ENCODE measurements around the gene SLC26A1.

Gene SLC26A1

DNA sequence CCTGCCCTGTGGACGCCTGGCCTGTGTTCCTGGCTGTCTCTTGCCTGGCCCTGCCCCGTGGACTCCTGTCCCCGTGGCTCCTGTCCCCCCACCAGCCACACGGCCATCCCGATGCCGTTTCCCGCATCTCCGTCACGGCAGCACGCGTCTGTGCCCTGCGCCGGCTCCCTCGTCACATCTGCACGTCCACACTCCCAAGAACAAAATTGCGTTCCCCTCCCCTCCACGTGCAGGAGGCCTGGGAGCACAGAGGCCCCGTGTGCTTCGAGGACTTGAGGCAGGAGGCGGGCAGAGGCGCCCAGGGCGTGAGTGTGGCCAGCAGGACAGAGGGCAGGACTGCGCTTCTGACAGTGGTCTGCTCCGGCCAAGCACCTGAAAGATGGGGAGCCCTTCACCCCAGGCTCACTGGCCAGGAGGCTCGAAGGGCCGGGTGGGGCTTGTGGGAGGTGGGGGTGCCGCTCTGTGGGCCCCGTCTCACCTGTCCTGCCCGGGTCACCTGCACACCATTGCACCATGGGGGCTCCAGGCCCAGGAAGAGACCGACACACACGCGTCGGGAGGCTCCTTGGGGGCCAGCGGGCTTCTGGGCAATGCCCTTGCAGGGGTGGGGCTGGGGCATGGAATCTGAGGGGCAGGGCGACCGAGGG is 35.5 kb upstream of the SLC26A1 start:
- in situ Hi-C loops (cut with MboI; ENCODE audit: low sequenced_read_pairs): no loop called here

DNA sequence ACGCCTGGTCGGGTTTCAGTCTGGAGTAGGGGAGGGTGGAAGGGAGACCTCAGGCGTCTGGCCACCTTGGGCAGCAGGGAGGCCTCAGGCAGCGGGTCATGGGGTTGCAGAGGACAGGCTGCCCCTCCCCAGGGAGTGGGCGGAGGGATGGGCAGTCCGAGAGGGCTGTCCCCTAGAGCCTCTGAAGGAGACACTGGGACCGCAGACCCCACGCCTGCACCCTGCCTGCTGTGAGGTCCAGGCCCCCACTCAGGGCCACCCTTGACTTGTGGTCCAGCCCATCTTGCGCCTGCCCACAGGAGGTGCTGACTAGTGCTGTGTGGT is 34.7 kb upstream of the SLC26A1 start:
- in situ Hi-C loops (cut with MboI; ENCODE audit: low sequenced_read_pairs): no loop called here

DNA sequence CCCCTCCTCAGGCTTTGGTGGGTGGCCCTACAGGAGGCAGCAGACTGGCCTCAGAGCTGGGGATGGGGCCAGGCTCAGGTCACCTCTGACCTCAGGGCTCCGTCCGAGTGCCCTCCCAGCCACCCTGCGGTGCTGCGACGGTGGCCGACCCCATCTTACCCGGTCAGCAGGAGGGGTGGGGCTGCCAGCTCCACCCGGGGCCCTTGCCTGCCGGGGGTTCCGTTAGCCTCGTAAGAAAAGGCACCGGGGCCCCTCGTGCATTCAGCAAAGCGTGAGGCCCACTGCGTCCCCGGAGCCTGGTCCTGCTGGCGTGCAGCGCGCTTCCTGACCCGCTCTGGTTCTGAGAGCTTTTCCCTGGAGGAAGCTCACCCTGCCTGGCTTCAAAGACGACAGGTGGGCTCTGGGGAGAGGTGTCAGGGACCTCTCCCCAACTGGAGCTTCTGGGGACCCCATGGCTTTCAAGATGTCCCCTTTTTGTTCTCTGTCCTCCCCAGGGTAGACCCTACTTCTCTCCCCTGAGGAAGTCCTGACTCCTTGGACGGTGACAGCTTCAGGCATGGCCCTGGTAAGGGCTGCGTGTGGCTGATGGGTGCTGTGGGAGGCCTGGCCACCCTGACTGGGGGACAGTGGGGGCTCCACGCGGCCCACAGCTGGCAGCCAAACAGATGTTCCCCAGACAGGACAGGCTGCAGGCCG is 34.2 kb upstream of the SLC26A1 start:
- in situ Hi-C loops (cut with MboI; ENCODE audit: low sequenced_read_pairs): no loop called here

- in situ Hi-C loops (cut with MboI; ENCODE audit: low sequenced_read_pairs): no loop called here
Observed at GRCh38 chr4:1026115-1026514, 32.9 kb upstream of the SLC26A1 start.

DNA sequence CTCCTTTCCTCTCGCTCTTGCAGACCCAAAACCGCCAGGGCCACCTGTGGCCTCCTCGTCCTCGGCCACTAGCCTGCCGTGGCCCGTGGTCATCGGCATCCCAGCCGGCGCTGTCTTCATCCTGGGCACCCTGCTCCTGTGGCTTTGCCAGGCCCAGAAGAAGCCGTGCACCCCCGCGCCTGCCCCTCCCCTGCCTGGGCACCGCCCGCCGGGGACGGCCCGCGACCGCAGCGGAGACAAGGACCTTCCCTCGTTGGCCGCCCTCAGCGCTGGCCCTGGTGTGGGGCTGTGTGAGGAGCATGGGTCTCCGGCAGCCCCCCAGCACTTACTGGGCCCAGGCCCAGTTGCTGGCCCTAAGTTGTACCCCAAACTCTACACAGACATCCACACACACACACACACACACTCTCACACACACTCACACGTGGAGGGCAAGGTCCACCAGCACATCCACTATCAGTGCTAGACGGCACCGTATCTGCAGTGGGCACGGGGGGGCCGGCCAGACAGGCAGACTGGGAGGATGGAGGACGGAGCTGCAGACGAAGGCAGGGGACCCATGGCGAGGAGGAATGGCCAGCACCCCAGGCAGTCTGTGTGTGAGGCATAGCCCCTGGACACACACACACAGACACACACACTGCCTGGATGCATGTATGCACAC is 31.8 kb upstream of the SLC26A1 start:
- in situ Hi-C loops (cut with MboI; ENCODE audit: low sequenced_read_pairs): no loop called here

- in situ Hi-C loops (cut with MboI; ENCODE audit: low sequenced_read_pairs): no loop called here
Observed at GRCh38 chr4:1023895-1024740, 30.9 kb upstream of the SLC26A1 start.

DNA sequence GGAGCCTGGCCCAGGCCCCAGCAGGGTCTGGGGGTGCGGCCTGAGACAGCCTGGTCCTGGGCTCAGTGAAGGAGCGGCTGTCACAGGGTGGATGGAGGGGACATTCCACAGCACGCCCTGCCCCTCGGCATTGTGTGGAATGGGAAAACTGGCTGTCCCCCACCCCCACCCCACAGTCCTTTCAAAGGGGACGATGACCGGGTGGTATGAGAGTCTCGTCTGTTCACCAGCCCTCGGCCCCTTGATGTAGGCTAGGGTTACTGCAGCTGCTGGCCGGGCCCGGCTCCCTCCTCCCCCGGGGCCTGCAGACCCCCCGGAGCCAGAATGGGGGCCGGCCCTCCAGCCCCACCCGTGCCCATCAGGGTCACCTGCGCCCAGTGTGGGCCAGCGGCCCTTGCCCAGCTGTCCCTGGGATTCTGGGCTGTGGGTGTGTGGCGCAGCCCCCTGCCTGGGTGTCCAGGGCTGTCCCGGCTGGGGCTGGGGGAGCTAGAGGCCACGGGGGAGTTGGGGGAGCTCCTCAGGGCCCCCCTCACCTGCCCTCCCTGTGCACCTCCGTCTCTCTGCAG is 30.0 kb upstream of the SLC26A1 start:
- in situ Hi-C loops (cut with MboI; ENCODE audit: low sequenced_read_pairs): no loop called here

DNA sequence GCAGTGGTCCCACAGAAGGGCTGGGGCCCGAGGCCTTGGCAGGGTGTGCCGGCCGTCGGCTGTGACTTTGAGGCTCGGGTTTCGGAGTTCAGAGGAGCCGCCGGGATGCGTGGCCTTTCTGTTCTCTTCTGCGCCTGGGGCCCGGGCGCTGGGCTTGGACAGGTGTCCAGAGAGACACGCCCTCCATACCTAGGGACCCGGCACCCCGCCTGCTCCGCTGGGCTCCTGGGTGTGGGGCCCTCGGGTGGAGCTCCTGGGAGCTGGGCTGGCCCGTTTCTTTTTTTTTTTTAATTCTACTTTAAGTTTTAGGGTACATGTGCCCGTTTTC is 29.5 kb upstream of the SLC26A1 start:
- in situ Hi-C loops (cut with MboI; ENCODE audit: low sequenced_read_pairs): no loop called here

DNA sequence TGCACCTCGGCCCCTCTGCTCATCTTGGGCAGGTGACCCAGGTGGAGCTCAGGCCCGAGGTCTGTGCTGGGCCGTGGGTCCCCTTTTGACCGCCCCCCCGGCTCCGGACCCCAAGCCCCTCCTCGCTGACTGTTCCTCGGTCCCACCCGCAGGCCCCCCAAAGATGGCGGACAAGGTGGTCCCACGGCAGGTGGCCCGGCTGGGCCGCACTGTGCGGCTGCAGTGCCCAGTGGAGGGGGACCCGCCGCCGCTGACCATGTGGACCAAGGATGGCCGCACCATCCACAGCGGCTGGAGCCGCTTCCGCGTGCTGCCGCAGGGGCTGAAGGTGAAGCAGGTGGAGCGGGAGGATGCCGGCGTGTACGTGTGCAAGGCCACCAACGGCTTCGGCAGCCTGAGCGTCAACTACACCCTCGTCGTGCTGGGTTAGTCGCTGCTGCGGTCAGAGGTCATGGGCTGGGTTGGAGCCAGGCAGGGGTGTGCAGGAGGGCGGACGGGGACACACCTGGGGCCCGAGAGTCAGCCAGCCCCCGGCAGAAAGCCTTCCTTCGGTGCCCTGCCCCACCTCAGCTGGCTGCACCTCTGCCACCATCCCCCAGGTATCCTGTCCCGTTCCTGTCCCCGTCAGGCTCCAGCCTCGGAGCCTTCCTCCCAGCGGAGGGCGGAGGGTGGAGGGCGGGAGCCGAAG is 29.0 kb upstream of the SLC26A1 start:
- in situ Hi-C loops (cut with MboI; ENCODE audit: low sequenced_read_pairs): no loop called here

DNA sequence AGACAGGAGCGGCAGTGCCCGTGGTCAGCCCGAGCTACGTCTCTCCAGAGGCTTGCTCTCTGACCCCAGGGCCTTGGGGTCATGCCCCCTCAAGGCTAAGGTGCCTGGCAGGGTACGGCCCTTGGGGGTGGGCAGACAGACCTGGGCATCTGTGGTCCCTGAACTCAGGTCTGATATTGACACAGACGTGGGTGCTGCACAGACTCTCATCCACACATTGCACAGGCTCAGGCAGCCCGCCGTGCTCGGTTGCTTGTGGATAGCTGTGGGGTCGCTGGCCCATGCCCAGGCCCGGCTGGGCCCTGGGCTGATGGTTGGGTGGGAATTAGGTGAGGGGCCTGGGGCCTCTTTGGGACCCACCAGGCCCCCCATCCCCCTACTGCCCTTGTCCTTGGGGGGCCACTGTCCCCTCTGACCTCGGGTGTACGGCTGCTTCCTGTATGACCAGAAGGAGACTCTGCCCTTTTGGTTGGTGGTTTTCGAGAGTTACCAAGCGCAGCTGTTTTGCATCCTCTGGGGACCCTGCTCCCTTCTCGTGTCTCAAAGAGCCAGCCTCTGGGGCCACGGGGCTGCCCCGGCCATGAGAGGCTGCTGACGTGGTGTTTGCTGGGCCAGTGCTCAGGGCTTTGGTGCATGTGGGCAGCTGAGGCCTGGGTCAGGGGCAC is 28.3 kb upstream of the SLC26A1 start:
- in situ Hi-C loops (cut with MboI; ENCODE audit: low sequenced_read_pairs): no loop called here

DNA sequence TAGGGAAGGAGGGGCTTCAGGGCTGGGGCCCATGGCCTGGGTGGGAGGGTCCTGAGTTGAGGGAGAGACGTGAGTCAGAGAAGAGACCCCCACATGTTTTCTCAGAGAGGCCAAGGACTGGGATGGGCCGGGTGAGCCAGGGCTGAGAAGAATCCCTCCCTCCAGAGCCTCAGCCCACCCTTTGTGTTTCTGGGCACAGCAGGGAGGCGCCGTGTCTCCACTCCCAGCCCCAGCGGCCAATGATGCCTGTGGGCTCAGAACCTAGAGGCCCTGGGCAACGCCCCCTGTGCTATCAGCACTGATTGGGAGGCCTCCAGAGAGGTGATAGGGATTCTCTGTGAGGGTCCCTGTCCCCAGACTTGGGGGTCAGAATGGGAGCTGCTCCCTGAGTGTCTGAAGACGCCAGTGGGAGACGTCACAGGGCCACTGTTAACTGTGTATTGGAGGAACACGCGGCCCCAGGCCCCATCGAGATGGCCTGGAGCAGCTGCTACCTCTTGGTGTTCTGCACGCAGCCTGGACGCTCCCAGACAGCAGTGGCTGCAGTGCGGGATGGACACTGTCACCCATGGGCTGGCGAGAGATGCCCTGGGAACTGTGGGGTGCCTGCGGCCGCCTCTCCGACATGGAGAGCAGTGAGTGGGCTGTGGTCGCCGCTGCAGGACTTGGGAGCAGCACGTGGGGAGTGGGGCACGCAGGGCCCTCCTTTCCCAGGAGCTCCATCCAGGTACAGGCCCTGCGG is 26.7 kb upstream of the SLC26A1 start:
- in situ Hi-C loops (cut with MboI; ENCODE audit: low sequenced_read_pairs): no loop called here

DNA sequence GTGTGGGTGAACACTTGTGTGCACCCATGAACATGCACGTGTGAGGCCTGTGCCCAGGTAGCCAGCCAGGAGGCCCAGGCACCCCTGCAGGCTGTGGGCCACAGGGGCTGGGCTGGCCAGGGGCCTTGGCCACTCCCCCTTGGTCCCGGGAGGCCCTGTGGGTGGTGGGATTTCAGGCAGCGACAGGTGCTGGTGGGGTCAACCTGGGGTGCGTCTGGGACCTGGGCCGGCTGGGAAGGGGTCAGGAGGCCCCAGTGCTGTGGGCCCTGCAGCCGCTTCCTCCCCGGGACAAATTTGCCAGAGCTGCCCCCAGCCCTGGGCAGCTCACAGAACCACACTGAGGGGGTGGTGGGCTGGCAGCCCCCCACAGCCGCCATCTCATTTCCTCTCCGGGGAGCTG is 26.1 kb upstream of the SLC26A1 start:
- in situ Hi-C loops (cut with MboI; ENCODE audit: low sequenced_read_pairs): no loop called here

- in situ Hi-C loops (cut with MboI; ENCODE audit: low sequenced_read_pairs): no loop called here
Observed at GRCh38 chr4:1018147-1019020, 25.2 kb upstream of the SLC26A1 start.

GRCh38 chr4:1017706-1018105 is 24.5 kb upstream of the SLC26A1 start:
- in situ Hi-C loops (cut with MboI; ENCODE audit: low sequenced_read_pairs): no loop called here

DNA sequence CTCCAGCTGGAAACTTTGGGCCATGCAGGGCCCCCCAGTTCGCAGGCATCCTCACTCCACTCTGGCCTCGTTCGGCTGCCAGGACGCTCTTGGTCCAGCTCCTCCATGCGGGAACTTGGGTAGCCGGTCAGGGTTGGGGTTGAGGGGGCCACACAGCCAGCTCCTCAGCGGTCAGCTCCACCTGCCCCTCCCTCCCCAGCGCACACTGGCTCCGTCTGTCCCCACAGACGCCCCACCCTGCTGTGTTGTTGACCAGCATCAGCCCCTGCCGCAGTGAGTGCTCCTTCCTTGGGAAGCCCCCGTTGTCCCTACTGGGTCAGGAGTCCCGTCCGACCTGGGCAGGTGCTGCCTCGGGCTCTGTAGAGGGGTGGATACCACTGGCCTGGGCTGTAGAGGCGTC is 24.0 kb upstream of the SLC26A1 start:
- in situ Hi-C loops (cut with MboI; ENCODE audit: low sequenced_read_pairs): no loop called here

- in situ Hi-C loops (cut with MboI; ENCODE audit: low sequenced_read_pairs): no loop called here
Observed at GRCh38 chr4:1015746-1016145, 22.5 kb upstream of the SLC26A1 start.

DNA sequence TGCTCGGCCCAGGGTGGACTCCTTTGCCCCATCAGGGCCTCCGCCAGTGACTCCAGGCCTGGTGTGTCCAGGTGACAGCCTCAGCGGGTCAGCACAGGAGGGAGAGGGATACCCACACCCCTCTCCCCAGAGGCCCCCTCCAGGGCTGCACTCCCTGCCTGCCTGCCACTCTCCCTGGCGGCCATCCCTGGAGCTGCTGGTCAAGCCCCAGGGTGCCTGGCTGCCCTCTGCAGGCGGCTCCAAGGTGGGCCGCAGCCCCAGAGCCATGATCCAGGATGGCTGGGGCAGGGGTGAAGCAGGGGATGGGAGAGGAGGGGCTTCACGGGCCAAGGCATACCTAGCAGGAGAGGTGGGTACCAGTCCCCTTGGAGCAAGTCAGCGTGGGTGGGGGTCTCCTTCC is 22.0 kb upstream of the SLC26A1 start:
- in situ Hi-C loops (cut with MboI; ENCODE audit: low sequenced_read_pairs): no loop called here

- in situ Hi-C loops (cut with MboI; ENCODE audit: low sequenced_read_pairs): no loop called here
Observed at GRCh38 chr4:1014291-1015167, 21.3 kb upstream of the SLC26A1 start.
